Jurkat, Clone E6-1 (cell line): ENCODE measurements around the gene PRKAR1B.

ENCODE experiments used
- DNase-seq: peaks from one replicate; pipeline ENCODE4 v3.0.0-alpha.2; 2011; ENCODE audit warnings: low read depth, low spot score
- H3K4me3 ChIP-seq: 2 replicates; pipeline ENCODE4 v1.5.1; 2011; ENCODE audit warnings: mild to moderate bottlenecking, low read length, control low read depth, moderate library complexity

PRKAR1B gene

DNA sequence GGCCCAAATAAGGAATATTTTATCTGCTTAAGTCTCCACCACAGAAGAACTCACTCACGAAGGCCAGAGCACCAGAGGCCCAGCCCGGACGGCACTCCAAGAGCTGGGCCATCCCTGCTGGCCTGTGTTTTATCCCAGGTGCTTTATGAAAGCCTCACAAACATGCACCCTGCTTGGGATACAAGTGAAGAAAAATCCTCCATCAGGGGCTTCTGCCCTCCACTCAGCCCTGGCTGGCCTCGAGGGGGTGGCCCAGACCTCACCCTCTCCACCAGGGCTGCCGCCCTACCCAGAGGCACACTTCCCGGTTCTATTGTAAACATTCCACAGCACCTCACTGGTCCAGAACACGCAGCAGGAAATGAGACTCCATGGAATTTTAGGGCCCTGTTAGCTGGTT, 20.4 kb downstream of the PRKAR1B start:
- no peak for DNase-seq
- no peak overlapping the region for H3K4me3 ChIP-seq

DNA sequence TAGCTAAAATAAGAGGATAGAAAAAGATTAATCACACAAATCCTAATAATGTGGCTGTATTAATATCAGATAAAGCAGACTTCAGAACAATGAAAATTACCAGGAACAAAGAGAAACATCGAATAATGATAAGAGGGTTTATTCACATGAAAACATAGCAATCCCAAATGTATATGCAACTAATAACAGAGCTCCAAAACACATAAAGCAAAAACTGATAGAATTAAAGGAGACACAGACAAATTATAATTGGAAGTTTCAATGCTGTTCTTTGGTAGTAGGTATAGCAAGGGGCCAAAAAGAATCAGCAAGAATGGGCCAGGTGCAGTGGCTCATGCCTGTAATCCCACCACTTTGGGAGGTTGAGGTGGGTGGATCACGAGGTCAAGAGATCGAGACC, 24.0 kb downstream of the PRKAR1B start:
- no peak for DNase-seq
- no peak overlapping the region for H3K4me3 ChIP-seq

DNA sequence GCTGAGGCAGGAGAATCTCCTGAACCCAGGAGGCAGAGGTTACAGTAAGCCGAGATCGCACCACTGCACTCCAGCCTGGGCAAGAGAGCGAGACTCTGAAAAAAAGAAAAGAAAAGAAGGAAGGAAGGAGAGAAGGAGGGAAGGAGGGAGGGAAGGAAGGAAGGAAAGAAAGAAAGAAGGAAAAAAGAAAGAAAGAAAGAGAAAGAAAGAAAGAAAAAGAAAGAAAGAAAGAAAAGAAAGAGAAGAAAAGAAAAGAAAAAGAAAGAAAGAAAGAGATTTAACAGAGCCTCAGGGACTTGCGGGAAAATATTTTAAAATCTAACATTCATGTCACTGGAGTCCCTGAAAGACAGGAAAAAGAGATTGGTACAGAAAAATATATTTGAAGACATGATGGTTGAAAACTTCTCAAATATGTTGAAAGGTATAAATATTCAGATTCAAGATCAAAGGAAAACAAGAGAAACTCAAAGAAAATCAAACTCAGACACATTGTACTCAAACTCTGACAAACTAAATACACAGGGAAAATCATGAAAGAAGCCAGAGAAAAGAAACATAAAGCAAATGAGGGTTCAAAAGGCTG, 25.9 kb downstream of the PRKAR1B start:
- DNase-seq, result no peak
- H3K4me3 ChIP-seq, result no peak overlapping the region

DNA sequence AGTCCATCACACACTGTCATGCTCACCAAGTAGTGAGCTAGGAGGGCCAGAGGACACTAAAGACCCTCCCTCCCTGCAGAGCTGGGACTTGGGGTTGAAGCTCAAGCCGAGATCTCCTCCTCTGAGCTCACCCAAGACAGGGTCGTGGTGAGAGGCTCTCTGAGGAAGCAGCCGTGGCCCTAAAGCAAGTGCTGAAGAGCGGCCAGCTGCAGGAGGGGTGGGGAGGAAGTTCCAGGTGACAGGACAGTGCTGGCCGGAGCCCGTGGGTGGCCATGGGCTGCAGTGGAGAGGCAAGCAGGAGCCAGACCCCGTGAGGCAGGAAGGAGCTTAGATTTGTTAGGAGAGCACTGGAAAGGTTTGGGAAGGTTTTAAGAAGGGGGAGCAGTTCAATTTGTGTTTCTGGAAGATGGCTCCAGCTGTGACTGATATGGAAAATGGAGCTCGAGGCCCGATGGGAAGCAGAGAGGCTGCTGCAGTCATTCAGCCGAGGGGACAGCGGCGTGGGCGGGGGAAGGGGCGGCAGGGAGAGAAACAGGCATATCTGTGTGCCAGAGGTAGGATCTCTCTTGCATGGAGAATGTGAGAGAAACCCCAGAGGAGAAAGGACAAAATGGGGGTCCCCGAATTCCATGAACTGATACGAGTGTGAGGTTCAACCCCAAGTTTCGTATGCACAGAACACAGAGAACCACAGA, 27.5 kb downstream of the PRKAR1B start:
- H3K4me3 ChIP-seq, result no peak overlapping the region
- DNase-seq, result no peak

DNA sequence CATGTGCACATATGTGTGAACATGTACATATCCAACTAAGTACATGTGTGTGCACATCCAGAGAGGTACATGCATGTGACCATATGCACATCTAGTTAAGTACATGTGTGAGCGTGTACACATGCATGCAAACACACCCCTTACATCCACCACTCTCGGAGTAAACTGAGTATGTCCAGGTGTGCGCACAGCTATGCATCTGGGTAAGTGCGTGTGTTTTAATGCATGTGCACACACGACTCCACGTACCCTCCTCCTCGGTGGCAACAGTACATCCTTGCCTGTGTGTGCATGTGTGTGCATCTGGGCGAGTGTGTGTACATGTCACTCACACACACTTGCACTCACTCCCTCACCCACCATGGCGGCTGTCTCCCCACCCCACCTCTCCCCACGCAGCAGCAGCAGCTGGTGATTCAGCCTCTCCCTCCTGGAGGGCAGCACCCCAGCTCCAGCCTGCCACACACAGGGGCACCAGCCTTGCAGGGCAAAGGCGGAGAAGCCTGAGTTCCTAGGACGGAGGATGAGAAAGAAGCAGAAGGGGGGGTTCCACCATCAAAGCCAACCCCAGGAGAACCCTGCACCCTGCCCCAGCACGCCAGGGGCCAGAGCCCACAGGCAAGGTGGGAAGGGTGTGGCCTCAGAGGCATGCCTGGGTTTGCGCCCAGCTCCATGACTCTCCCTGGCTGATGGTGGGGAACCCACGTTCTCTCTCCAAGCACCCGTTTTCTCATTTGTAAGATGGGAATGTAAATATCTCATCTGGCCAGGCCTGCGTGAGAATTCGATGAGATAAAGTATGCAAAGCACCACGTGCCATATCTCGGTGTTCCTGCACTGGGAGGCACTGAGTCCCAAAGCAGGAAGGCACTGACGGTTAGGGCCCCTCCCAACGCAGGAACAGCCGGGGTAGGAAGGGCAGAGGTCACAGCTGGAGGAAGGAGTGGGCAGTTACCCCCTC, 28.3 kb downstream of the PRKAR1B start:
- no peak overlapping the region for H3K4me3 ChIP-seq
- DNase-seq, result no peak

DNA sequence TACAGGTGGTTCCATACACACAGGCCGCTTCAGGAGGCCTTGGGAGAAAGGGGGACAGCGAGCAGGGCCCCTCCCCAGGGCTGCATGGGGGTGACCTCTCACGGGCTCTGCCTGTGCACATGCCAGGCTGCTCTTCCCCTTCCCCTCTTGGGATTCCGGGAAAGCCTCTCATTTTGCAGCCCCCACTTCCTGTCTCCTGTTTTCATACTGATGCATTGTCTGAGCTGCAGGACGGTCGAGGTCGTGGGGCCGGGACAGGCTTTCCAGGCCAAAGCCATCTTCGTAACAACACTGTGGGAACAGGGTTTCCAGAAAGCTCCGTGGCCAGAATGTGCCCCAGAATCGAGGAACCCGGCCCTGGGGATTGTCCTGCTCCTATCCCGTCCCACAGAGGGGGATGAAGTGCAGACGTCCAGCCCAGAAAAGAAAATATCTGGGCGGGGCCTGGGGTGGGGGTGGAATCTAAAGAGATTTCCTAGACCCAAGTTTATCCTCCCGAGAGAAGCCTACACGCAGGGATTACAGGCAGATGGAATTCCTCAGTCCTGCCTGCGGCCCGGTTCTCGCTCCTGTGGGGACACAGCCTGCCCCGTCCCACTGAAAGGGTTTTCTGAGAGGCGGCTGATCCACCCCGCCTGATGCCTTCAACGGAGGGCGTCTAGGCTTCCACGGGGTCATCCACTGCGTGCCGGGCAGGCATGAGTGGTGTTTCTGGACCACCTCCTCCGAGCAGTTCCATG, 30.1 kb downstream of the PRKAR1B start:
- no peak for DNase-seq
- no peak overlapping the region for H3K4me3 ChIP-seq

DNA sequence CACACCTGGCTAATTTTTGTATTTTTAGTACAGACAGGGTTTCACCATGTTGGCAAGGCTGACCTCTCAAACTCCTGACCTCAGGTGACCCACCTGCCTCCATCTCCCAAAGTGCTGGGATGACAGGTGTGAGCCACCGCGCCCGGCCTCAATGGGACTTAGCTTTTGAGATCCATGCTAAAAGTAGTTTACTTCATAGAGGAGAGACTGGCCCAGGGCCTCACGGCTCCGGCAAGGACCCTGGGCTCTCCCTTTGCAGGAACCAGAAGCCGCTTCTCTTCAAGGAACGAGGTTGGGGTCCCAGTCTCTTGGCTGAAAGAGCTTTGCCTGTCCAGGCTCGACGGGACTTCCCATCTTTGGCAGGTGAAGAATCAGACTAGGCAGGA, 30.7 kb downstream of the PRKAR1B start:
- H3K4me3 ChIP-seq, result no peak overlapping the region
- no peak for DNase-seq

DNA sequence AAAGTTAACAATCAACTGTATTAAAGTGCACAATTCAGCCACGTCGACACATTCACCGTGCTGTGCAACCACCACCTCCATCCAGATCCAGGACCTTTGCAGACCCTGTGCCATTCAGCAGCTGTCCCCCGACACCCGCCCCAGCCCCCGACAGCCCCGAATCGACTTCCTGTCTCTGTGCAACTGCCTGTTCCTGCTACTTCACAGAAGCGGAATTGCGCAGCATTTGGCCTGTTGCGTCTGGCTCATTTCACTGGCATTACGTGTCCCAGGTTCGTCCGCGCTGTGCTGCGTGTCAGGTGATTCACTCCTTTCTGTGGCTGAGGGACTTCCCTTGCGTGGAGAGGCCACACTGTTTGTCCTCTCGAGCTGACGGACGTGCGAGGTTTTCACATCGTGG, 33.8 kb downstream of the PRKAR1B start:
- DNase-seq, result no peak
- H3K4me3 ChIP-seq, result no peak overlapping the region

DNA sequence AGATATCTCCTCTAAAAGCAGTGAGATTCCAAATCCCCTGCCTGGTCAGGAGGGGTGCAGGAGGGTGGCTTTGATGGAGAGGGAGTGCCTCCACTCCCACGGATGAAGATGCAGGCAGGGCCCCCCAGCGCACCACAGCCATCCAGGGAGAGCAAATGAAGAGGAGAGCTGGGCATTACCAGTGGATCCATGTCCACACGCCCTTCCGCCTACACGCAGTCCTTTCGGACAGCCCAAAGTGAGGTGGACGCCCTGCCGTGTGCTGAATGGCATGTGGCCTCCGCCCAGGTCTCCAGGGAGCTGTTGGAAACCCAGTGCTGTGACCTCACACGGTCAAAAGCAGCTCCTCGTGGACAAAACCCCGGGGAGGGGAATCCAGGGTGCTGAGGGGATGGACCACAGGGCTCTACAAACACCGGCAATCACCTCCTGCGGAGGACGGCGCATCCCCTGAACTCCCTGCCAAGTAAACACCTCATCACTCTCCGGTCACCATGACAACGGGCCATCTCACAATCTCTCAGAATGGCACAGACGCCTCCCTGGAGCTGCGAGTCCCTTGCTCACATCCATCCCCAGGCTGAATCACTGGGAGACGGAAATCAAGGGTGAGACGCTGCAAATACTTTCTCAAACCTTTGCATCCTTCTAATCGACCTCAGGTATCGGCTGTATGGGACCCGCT, 35.6 kb downstream of the PRKAR1B start:
- no peak overlapping the region for H3K4me3 ChIP-seq
- no peak for DNase-seq

DNA sequence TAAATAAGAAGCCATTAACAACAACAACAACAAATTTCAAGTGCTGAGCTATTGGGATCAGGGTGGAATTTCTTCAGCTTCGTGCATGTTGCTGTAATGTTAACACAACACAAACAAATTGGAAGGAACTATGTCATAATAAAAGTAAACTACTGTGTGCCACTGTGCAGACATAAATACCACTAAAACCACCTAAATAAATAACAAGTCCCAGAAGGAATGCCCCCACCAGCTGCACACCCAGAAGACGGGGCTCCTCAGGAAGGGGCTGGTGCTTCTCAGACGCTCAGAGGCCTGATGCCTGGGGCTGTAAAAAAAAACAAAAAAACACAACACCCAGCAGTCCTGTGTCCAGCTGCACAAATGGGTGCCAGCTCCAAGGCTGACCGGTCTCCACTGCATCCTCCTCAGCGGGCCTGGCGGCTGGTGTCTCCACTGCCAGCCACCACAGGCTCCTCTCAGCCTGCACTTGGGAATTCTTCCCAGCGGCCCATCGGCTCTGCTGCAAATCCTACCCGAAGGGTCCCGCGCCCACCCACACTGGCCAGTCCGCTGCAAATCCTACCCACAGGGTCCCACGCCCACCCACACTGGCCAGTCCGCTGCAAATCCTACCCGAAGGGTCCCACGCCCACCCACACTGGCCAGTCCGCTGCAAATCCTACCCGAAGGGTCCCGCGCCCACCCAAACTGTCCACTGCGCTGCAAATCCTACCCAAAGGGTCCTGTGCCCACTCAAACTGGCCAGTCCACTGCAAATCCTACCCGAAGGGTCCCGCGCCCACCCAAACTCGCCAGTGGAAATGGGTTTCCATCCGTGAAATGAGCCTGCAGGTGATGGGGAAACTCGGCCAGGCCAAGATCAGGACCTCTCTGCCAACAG, 36.4 kb downstream of the PRKAR1B start:
- H3K4me3 ChIP-seq, result no peak overlapping the region
- DNase-seq, result no peak

DNA sequence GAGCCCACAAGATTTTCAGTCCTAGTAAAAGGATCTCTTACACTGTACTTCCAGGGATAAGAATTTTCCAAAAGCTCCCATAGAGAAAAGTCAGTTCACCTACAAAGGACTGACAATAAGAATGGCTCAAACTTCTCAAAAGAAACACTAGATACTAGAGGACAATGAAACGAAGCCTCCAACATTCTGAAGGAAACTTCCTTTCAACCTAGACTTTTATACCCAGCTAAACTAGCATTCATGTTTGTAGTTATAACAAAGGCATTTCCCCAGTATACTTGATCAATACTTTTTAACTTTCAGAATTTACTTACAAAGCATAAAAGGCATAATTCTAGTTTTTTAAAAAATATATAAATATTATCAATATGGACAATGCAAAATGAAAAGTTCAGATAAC, 41.5 kb downstream of the PRKAR1B start:
- no peak overlapping the region for H3K4me3 ChIP-seq
- no peak for DNase-seq

DNA sequence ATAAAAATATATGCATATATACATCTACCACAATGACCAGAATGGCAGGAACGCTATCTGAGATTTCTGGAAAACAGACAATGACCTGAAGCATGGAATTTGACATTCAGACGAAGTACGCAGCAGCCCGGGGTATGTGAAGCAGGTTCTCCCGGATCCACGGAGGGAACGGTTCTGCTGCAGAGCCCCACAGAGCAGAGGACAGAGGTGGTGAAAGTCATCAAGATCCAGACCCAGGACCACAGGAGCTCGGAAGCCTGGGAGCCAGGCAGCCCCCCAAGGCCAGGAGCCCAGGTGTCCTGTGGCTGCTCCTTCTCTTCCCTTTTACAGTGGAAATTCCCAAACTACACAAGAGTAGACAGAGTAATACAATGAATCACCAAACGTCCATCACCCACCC, 42.7 kb downstream of the PRKAR1B start:
- DNase-seq, result no peak
- H3K4me3 ChIP-seq, result no peak overlapping the region

DNA sequence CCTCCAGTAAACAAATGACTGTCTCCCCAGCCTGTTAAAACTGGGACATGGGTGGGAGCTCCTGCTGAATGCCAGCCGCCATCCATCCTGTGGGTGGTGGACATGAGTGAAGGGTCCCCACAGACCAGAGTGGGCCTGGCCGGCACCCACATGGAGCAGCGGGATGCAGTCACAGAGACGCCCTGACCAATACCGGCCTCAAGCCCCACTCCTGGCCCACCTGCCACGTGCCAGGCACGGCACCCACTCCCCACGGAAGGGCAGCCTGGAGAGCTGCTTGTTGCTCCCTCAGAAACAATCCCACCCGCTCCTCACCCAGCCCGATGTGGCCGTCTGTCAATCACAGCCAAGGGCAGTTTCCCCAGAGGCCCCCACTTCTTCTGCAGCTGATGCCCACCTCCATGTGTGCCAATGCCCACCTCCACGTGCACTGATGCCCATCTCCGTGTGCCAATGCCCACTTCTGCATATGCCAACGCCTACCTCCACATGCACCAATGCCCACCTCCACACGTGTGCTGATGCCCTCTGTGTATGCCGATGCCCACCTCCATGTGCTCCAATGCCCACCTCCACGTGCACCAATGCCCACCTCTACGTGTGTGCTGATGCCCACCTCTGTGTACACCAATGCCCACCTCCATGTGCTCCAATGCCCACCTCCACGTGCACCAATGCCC, 43.4 kb downstream of the PRKAR1B start:
- no peak for DNase-seq
- H3K4me3 ChIP-seq, result no peak overlapping the region

DNA sequence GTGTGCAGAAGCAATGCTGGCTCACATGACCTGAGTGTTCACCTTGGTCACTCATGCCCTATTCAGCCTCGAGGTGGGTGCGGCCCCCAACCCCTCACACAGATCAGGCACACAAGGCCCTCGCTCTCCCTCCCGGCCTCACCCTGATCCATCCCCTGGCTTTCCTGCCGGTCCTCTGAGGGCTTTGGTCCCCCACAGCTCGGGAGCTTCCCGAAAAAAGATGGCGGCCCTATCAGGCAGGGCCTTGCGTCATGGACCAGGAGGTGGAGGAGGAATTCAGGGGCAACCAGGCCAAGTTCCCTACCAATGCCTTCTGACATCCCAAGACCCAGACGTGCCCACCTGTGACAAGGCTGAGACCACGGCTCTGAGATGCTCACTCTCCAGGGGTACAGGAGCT, 44.3 kb downstream of the PRKAR1B start:
- H3K4me3 ChIP-seq, result no peak overlapping the region

DNA sequence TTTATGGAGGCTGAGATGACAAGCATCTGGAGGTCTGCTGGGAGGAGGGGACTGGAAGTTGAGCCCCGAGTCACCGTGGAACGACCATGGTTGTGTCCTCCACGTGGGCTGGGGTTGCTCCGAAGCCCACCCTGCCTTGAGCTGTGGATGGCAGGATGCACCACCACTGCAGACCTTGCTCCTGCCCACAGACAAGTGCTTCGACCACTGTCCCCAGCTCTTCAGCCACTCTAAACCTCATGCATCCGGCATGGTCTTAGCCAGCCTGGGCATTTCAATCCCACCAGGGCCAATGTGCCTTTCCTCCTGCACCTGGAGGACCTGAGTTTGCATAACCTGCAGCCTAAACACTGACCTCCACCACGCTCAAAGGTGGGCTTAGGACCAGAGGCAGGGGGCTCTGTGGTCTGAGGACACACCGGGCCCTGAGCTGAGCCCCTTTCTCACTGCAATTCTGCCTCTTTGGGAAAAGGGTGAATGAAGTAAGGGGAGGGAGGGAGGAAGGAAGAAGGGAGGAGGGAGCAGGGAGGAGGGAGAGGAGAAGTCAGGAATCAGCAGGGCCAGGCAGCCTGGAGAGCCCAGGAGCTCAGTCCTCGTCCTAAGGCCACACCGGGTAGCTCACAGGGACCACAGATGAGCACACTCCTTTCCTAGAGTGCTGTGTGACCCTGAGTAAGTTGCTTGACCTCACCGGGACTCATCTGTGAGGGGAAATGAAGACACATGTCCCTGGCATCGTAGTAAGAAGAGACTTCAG, 45.4 kb downstream of the PRKAR1B start:
- no peak overlapping the region for H3K4me3 ChIP-seq
- no peak for DNase-seq

More for the DNA sequence above, 44.3 kb downstream of the PRKAR1B start:
- no peak for DNase-seq

DNA sequence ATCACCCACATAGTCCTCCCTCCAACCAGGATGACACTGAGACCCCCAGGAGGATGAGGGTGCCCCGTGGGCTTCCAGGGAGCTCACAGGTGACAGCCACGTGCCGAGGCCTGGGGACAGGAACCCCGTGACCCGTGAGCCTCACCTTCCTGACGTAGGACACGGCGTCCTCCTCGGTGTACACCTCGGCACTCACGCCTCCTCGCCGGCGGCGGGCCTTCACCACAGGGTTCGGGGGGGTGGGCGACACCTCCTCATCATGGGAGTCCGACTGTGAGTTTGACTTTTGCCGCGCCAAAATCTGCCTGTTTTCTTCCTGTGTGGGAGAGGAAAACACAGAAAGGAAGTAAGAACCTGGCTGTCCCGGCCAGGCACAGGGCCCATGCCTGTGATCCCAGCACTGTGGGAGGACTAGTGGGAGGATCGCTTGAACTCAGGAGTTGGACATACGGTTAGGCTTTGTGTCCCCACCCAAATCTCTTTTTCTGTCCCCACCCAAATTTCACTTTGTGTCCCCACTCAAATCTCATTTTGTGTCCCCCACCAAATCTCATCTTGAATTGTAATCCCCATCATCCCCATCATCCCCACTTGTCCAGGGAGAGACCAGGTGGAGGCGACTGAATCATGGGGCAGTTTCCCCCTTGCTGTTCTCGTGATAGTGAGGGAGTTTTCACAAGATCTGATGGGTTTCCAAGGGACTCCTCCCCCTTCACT, 46.5 kb downstream of the PRKAR1B start:
- H3K4me3 ChIP-seq, result no peak overlapping the region
- no peak for DNase-seq
